Smooth muscle cell (in vitro differentiated cells): Measurements from ENCODE around the gene PIGS. TPM values are rescaled to one million over a fixed set of nuclear protein-coding genes. Genes with fewer than 3 reads are reported as not detected.

Source experiments
- DNase-seq: peaks from one replicate; lab custom pipeline; 2025; ENCODE audit not compliant: unreplicated experiment; lab: John Stamatoyannopoulos, UW
- H2AFZ ChIP-seq: fragments of 200-600 bp; sonication (generic); 2 replicates; pipeline ENCODE4 v1.6.0; 2016; ENCODE audit warnings: antibody characterized with exemption, low read depth, mild to moderate bottlenecking
- H3F3A ChIP-seq: fragments of 200-600 bp; sonication (generic); 2 replicates; pipeline ENCODE4 v1.6.0; 2017; ENCODE audit warnings: antibody characterized with exemption, low read depth
- H3K27ac ChIP-seq: fragments of 200-600 bp; sonication (generic); 2 replicates; pipeline ENCODE4 v1.5.1; 2016; ENCODE audit warnings: low read depth, mild to moderate bottlenecking
- H3K27me3 ChIP-seq: fragments of 200-600 bp; sonication (generic); 2 replicates; pipeline ENCODE4 v1.6.1; 2016; ENCODE audit warnings: low read depth, mild to moderate bottlenecking
- H3K36me3 ChIP-seq: fragments of 200-600 bp; sonication (generic); 2 replicates; pipeline ENCODE4 v1.5.1; 2016; ENCODE audit warnings: low read depth
- H3K4me1 ChIP-seq: fragments of 200-600 bp; sonication (generic); 2 replicates; pipeline ENCODE4 v1.5.1; 2016; ENCODE audit warnings: low read depth
- H3K4me2 ChIP-seq: fragments of 200-600 bp; sonication (generic); 2 replicates; pipeline ENCODE4 v1.6.0; 2016; ENCODE audit warnings: mild to moderate bottlenecking
- H3K4me3 ChIP-seq: fragments of 200-600 bp; sonication (generic); 2 replicates; pipeline ENCODE4 v1.5.1; 2016; ENCODE audit warnings: mild to moderate bottlenecking
- H3K79me2 ChIP-seq: fragments of 200-600 bp; sonication (generic); 2 replicates; pipeline ENCODE4 v1.6.0; 2016; ENCODE audit warnings: low read depth, mild to moderate bottlenecking
- H3K9ac ChIP-seq: fragments of 200-600 bp; sonication (generic); 2 replicates; pipeline ENCODE4 v1.6.0; 2016; ENCODE audit warnings: low read depth
- H3K9me3 ChIP-seq: fragments of 200-600 bp; sonication (generic); replicated peaks from 2 replicates; pipeline ENCODE4 v1.5.1; 2016; ENCODE audit warnings: low read depth
- H4K20me1 ChIP-seq: fragments of 200-600 bp; sonication (generic); 2 replicates; pipeline ENCODE4 v1.6.0; 2016; ENCODE audit warnings: low read depth
- WGBS: methylation state at CpG from one replicate; pipeline ENCODE4 v1.1.7; 2016; ENCODE audit warnings: low lambda C conversion rate; 5-methylcytosine and 5-hydroxymethylcytosine counted together
- polyA plus RNA-seq: library from polyadenylated mRNA; unstranded; fragments of >200 nt; fragmentation: Nextera tagmentation; extraction: Ambion mirVana; gene quantifications from 2 replicates; pipeline ENCODE4 v1.2.1, GENCODE V29; 2016
- total RNA-seq: library from RNA; depleted of rRNA; stranded (reverse); fragments of >200 nt; gene quantifications from 2 replicates; pipeline ENCODE4 v1.2.3, GENCODE V29; 2014
- TF ChIP-seq, protein P1 (sequence below): fragments of 200-600 bp; sonication (generic); IDR thresholded peaks from 2 replicates; pipeline ENCODE4 v1.5.1; 2017; ENCODE audit warnings: borderline replicate concordance, mild to moderate bottlenecking, antibody characterized with exemption; ENCODE audit not compliant: insufficient read depth, poor library complexity, severe bottlenecking

Gene PIGS
- total RNA-seq, result 27.4 and 61.3 TPM in 2 replicates
- 69.2 and 75.4 TPM in 2 replicates for polyA plus RNA-seq

GRCh38 chr17:28571361-28572122 lies at the start of gene PIGS:
PIGS (minus strand) TSS chr17:28571524; CDS start chr17:28571496, 28 bp downstream.
- peak within 1 kb of the TSS; percentile 91 for H2AFZ ChIP-seq
- H3K27ac ChIP-seq, result peak within 1 kb of the TSS; percentile 37
- peaks cover 30% of the 10 kb centered on the region for H3K79me2 ChIP-seq
- H3K27me3 ChIP-seq, result no peaks in the 10 kb centered on the region
- H3K9me3 ChIP-seq, result no peaks in the 10 kb centered on the region
- peak; percentile 83 for DNase-seq
- no peaks in the 10 kb centered on the region for H3F3A ChIP-seq
- peaks cover 10% of the 10 kb centered on the region for H3K4me1 ChIP-seq
- peak within 1 kb of the TSS; percentile 88 for H3K4me3 ChIP-seq
- TF ChIP-seq, protein P1, sequence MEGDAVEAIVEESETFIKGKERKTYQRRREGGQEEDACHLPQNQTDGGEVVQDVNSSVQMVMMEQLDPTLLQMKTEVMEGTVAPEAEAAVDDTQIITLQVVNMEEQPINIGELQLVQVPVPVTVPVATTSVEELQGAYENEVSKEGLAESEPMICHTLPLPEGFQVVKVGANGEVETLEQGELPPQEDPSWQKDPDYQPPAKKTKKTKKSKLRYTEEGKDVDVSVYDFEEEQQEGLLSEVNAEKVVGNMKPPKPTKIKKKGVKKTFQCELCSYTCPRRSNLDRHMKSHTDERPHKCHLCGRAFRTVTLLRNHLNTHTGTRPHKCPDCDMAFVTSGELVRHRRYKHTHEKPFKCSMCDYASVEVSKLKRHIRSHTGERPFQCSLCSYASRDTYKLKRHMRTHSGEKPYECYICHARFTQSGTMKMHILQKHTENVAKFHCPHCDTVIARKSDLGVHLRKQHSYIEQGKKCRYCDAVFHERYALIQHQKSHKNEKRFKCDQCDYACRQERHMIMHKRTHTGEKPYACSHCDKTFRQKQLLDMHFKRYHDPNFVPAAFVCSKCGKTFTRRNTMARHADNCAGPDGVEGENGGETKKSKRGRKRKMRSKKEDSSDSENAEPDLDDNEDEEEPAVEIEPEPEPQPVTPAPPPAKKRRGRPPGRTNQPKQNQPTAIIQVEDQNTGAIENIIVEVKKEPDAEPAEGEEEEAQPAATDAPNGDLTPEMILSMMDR, result no peak
- 2% methylated on average over 45 of the region's 49 CpGs for WGBS
- peaks cover 8% of the 10 kb centered on the region for H4K20me1 ChIP-seq
- H3K36me3 ChIP-seq, result no peaks in the 10 kb centered on the region
- peak within 1 kb of the TSS; percentile 80 for H3K9ac ChIP-seq
- H3K4me2 ChIP-seq, result peak within 1 kb of the TSS; percentile 97

- H3F3A ChIP-seq, result no peaks in the 10 kb centered on the region
- H3K36me3 ChIP-seq, result peaks cover 46% of the 10 kb centered on the region
- no peak overlapping the region for H3K9ac ChIP-seq
- H3K4me1 ChIP-seq, result no peaks in the 10 kb centered on the region
- no peaks in the 10 kb centered on the region for H3K9me3 ChIP-seq
- no peak for DNase-seq
- 96% methylated on average over 2 of the region's 2 CpGs for WGBS
- H3K27ac ChIP-seq, result no peak overlapping the region
- H3K27me3 ChIP-seq, result no peaks in the 10 kb centered on the region
- H3K79me2 ChIP-seq, result no peaks in the 10 kb centered on the region
- no peak overlapping the region for H3K4me2 ChIP-seq
- TF ChIP-seq, protein P1, result no peak
- H4K20me1 ChIP-seq, result no peaks in the 10 kb centered on the region
- H3K4me3 ChIP-seq, result no peak overlapping the region
- no peak overlapping the region for H2AFZ ChIP-seq
Measured at GRCh38 chr17:28620010-28620409, 48.7 kb upstream of the PIGS start.

GRCh38 chr17:28618464-28618863 lies 47.1 kb upstream of the PIGS start:
- DNase-seq, result no peak
- H3K27me3 ChIP-seq, result no peaks in the 10 kb centered on the region
- H3K27ac ChIP-seq, result no peak overlapping the region
- no peaks in the 10 kb centered on the region for H3K79me2 ChIP-seq
- no peak overlapping the region for H3K9ac ChIP-seq
- no peak overlapping the region for H3K4me3 ChIP-seq
- H3K4me1 ChIP-seq, result no peaks in the 10 kb centered on the region
- TF ChIP-seq, protein P1, result no peak
- no peak overlapping the region for H2AFZ ChIP-seq
- no peak overlapping the region for H3K4me2 ChIP-seq
- H3K9me3 ChIP-seq, result no peaks in the 10 kb centered on the region
- 96% methylated on average over 3 of the region's 3 CpGs for whole genome bisulfite sequencing
- no peaks in the 10 kb centered on the region for H3F3A ChIP-seq
- peaks cover 46% of the 10 kb centered on the region for H3K36me3 ChIP-seq
- H4K20me1 ChIP-seq, result no peaks in the 10 kb centered on the region

DNA sequence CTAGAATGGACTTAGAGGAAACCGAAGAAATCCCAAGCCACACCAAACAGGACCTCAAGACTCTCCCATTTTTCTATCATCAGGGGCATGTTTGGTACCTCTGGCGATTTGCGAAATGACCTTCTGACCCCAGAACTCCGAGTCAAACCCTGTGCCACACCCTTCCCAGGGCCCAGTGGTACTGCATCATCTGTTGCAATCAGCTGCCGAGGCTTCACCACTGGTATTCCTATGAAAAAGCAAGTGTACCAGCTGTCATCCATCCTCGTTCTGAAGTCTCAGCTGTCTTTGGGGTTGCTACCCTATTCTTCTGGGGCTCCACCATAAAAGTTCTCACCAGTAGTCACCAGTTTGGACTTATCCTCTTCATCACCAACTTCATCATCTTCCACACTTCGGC lies 45.0 kb upstream of the PIGS start:
- Histone ChIP-seq H3F3A (no peaks in the 10 kb centered on the region), H3K79me2 (no peaks in the 10 kb centered on the region), H3K36me3 (peaks cover 41% of the 10 kb centered on the region), H3K27ac (no peak overlapping the region), H2AFZ (no peak overlapping the region), H3K27me3 (no peaks in the 10 kb centered on the region), H4K20me1 (no peaks in the 10 kb centered on the region), H3K4me1 (no peaks in the 10 kb centered on the region), H3K4me2 (no peak overlapping the region), H3K9ac (no peak overlapping the region), H3K4me3 (no peak overlapping the region), H3K9me3 (no peaks in the 10 kb centered on the region)
- no peak for DNase-seq
- TF ChIP-seq, protein P1, result no peak
- WGBS, result 96% methylated on average over 7 of the region's 7 CpGs
